ENCODE data around the gene MAOB.

The MAOB gene

DNA sequence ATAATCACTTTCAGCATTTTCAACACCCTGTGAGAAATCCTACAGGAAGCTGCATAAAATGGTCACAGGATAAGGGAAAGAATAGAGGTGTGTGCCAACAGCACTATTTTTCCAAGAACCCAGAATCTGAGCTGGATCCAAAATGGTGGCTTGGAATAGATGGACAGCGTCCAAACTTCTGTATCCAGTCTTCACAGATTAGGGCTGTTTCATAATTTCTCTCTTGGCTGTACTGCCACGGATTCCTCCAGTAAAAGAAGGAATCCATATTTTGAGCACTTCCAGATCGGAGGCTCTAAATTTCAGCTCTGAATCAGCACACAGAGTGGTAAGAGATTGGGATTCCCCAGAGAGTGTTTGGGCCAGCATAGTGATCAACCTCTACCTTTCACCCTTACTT is 12.2 kb downstream of the MAOB start:
- TF ChIP-seq, protein P1, sequence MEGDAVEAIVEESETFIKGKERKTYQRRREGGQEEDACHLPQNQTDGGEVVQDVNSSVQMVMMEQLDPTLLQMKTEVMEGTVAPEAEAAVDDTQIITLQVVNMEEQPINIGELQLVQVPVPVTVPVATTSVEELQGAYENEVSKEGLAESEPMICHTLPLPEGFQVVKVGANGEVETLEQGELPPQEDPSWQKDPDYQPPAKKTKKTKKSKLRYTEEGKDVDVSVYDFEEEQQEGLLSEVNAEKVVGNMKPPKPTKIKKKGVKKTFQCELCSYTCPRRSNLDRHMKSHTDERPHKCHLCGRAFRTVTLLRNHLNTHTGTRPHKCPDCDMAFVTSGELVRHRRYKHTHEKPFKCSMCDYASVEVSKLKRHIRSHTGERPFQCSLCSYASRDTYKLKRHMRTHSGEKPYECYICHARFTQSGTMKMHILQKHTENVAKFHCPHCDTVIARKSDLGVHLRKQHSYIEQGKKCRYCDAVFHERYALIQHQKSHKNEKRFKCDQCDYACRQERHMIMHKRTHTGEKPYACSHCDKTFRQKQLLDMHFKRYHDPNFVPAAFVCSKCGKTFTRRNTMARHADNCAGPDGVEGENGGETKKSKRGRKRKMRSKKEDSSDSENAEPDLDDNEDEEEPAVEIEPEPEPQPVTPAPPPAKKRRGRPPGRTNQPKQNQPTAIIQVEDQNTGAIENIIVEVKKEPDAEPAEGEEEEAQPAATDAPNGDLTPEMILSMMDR (IDR thresholded peaks at IDR 0.05; ENCODE audit: extremely low read depth, missing control alignments), result no peak

DNA sequence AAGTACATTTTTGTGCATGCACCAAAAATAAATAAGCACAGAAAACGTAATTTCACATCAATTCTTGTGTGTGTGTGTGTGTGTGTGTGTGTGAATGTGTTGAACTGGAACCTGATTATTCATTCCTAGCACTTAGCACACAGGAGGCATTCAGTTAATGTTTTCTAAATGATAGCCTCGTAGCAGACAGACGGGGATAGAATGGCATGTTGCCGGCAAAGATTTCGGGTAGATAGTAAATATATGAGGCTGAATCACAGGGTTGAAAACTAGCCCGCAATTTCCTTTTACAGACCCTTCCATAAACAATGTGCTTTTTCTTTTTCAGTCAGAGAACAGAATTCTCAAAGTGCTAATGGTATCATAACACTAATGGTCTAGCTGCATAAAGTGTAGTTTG is 13.5 kb downstream of the MAOB start:
- TF ChIP-seq, protein P1 (IDR thresholded peaks at IDR 0.05; ENCODE audit: extremely low read depth, missing control alignments), result no peak
- DNase-seq (ENCODE audit: low spot score), result no peak

More for the DNA sequence above, 12.2 kb downstream of the MAOB start:
- no peak for DNase-seq (ENCODE audit: low spot score)

DNA sequence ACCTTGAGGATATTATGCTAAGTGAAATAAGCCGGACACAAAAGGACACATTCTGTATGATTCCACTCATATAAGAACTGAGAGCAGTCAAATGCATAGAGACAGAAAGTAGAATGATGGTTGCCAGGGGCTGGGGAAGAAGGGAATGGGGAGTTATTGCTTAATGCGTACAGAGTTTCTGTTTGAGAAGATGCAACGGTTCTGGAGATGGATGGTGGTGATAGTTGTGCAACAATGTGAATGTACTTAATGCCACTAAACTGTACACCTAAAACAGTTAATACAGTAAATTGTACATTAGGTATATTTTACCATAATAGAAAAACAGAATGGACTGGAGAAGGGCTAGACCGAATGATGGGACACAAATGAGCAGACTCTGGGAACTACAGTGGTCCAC is 15.8 kb downstream of the MAOB start:
- TF ChIP-seq, protein P1 (IDR thresholded peaks at IDR 0.05; ENCODE audit: extremely low read depth, missing control alignments), result no peak
- DNase-seq (ENCODE audit: low spot score), result no peak

DNA sequence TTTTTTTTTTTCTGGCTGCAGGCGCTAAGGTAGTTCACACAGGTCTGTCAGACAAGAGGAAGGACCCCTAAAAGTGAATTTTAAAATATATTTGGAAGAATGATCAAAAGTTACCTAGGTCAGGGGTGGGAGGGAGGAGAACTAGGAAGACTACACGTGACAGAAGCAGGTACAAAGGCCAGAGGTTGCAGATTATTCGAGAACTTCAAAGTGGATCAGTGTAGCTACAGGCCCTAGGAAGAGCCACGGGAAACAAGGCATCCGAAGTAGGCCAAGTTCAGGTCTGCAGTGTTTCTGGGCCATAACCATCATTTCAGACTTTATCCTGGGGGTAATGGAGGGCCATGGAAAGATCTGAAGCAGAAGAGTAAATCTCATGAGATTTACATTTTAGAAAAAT is 16.5 kb downstream of the MAOB start:
- DNase-seq (ENCODE audit: low spot score), result no peak
- TF ChIP-seq, protein P1 (IDR thresholded peaks at IDR 0.05; ENCODE audit: extremely low read depth, missing control alignments), result no peak

DNA sequence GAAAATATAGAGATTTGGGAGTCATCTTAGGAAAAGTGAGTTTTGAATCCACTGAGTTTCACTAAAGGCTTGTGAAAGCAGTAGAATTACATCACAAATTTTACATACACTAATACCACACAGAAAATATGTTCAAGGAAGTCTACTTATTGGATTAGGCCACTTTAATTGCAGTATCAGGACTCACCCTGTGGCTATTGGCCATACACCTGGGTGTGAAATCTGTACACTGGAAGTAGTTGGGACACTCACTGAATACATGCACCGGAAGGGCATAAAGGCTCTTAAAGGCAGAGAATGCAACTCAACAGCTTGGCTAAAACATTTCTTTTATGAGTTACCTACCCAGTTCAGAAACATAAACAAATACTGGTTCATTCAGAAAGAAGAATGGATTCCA is 19.8 kb downstream of the MAOB start:
- DNase-seq (ENCODE audit: low spot score), result no peak

DNA sequence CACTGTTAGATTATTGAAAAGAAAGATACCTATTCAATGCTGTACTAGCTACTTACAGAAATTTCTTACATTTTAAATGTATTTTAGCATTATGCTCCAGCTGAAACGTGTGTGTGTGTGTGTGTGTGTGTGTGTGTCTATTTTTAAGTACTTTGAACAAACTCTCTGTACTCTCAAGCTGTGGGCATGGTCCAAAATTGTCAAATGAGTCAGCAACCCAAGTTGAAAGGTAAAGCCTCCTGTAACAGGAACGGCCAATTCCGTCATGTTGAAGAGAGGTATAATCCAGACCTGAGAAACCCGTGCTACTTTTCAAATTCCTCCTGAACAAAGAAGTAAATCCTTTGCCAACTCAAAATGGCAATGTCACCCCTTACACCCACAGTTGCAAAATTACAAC is 20.5 kb downstream of the MAOB start:
- no peak for DNase-seq (ENCODE audit: low spot score)
- TF ChIP-seq, protein P1 (IDR thresholded peaks at IDR 0.05; ENCODE audit: extremely low read depth, missing control alignments), result no peak

More for the DNA sequence above, 19.8 kb downstream of the MAOB start:
- TF ChIP-seq, protein P1 (IDR thresholded peaks at IDR 0.05; ENCODE audit: extremely low read depth, missing control alignments), result no peak

DNA sequence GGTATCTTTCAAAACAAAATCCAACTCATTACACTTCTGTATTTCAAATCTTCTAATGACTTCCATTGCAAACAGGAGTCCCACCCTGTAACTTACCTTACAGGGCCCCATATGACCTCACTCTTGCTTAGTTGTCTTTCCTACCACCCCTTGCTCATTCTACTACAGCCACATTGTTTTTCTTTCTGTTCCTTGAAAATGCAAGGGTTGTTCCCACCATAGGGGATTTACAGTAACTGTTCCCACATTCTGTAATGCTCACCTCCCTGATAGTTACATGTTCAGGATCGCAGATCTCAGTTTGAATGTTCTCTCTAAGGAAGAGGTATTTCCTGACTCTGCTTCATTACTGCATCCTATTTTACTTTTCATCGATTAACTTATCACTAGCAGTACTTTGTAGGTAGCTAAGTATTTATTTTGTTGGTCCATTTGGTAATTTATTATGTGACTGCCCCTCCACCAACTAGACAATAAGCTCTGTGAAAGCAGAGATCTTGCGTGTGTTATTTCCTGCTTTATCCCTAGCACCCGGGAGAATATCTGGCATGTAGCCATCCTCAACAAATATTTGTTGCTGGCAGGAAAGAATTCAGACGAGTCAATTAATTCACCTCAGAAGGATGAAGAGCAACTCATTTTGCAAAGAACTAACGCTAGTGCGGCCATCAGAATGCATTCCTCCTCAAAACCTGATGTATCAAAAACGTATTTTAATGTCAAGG is 21.4 kb downstream of the MAOB start:
- TF ChIP-seq, protein P1 (IDR thresholded peaks at IDR 0.05; ENCODE audit: extremely low read depth, missing control alignments), result no peak
- no peak for DNase-seq (ENCODE audit: low spot score)
